Measurements from ENCODE around the gene ST3GAL5.
"Not testable (repeated sequence)": the region's sequence is repeated elsewhere in the genome, so short reads cannot be mapped to it uniquely, and the experiment has no call there.

ST3GAL5 gene

GRCh38 chr2:85917887-85918795, 29.4 kb upstream of the ST3GAL5 start:
- DNase-seq (ENCODE audit: low spot score): no peak

- DNase-seq (ENCODE audit: low spot score): no peak
Observed at GRCh38 chr2:85915606-85916303, 27.0 kb upstream of the ST3GAL5 start.

GRCh38 chr2:85914922-85915321, 26.1 kb upstream of the ST3GAL5 start:
- DNase-seq (ENCODE audit: low spot score): no peak

GRCh38 chr2:85913884-85914881, 25.4 kb upstream of the ST3GAL5 start:
- DNase-seq (ENCODE audit: low spot score): no peak

- no peak for DNase-seq (ENCODE audit: low spot score)
Observed at GRCh38 chr2:85911814-85912692, 23.3 kb upstream of the ST3GAL5 start.

- no peak for DNase-seq (ENCODE audit: low spot score)
Observed at GRCh38 chr2:85911097-85911496, 22.3 kb upstream of the ST3GAL5 start.

- no peak for DNase-seq (ENCODE audit: low spot score)
Observed at GRCh38 chr2:85909005-85909404, 20.2 kb upstream of the ST3GAL5 start.

GRCh38 chr2:85908506-85908905, 19.7 kb upstream of the ST3GAL5 start:
- no peak for DNase-seq (ENCODE audit: low spot score)

- no peak for DNase-seq (ENCODE audit: low spot score)
Observed at GRCh38 chr2:85907671-85908157, 18.9 kb upstream of the ST3GAL5 start.

GRCh38 chr2:85906748-85907147, 18.0 kb upstream of the ST3GAL5 start:
- DNase-seq (ENCODE audit: low spot score): no peak

GRCh38 chr2:85905891-85906290, 17.1 kb upstream of the ST3GAL5 start:
- DNase-seq (ENCODE audit: low spot score): no peak

- no peak for DNase-seq (ENCODE audit: low spot score)
Observed at GRCh38 chr2:85905187-85905666, 16.4 kb upstream of the ST3GAL5 start.

GRCh38 chr2:85903849-85904248, 15.1 kb upstream of the ST3GAL5 start:
- no peak for DNase-seq (ENCODE audit: low spot score)

- no peak for DNase-seq (ENCODE audit: low spot score)
Observed at GRCh38 chr2:85902496-85902895, 13.7 kb upstream of the ST3GAL5 start.

GRCh38 chr2:85901155-85901554, 12.4 kb upstream of the ST3GAL5 start:
- DNase-seq (ENCODE audit: low spot score): no peak

- DNase-seq (ENCODE audit: low spot score): no peak
Observed at GRCh38 chr2:85900366-85900765, 11.6 kb upstream of the ST3GAL5 start.

GRCh38 chr2:85899849-85900248, 11.1 kb upstream of the ST3GAL5 start:
- DNase-seq (ENCODE audit: low spot score): no peak

- DNase-seq (ENCODE audit: low spot score): no peak
Observed at GRCh38 chr2:85899284-85899683, 10.5 kb upstream of the ST3GAL5 start.

GRCh38 chr2:85898881-85899280, 10.1 kb upstream of the ST3GAL5 start:
- DNase-seq (ENCODE audit: low spot score): no peak

GRCh38 chr2:85894554-85895278, 5.9 kb upstream of the ST3GAL5 start:
- DNase-seq (ENCODE audit: low spot score): not testable (repeated sequence)
